ENCODE data around the gene AKR7A2.

DNA sequence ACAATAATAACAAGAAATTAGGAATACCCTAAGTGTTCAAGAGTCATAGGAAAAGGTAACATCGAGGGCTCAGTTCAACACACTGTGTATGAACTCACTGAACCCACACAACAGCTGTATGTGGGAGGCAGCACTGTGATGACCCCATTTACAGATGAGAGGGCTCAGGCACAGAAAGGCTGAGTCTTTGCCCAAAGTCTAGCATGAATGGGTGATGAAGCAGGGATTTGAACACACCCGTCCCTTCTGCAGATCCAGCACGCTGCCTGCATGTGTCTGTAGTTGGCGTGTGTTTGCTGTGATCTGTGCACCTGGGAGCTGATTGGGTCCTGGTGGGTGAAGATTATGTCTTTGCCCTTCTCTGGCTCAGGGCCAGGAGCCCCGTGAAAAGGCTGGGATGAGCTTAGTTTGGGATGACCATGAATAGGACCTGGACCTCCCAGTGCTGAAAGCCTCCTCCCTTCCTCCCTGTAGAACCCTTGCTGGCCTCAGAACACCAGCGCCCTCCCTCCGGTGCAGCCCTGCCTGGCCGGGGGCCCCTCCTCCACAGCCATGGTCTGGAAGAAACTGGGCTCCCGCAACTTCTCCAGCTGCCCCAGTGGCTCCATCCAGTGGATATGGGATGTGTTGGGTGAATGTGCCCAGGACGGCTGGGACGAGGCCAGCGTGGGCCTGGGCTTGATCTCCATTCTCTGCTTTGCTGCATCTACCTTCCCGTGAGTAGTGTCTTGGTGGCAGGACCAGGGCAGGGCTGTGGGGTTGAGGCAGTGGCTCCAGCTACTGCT lies 5.4 kb upstream of the AKR7A2 start:
- TF ChIP-seq, protein P1, sequence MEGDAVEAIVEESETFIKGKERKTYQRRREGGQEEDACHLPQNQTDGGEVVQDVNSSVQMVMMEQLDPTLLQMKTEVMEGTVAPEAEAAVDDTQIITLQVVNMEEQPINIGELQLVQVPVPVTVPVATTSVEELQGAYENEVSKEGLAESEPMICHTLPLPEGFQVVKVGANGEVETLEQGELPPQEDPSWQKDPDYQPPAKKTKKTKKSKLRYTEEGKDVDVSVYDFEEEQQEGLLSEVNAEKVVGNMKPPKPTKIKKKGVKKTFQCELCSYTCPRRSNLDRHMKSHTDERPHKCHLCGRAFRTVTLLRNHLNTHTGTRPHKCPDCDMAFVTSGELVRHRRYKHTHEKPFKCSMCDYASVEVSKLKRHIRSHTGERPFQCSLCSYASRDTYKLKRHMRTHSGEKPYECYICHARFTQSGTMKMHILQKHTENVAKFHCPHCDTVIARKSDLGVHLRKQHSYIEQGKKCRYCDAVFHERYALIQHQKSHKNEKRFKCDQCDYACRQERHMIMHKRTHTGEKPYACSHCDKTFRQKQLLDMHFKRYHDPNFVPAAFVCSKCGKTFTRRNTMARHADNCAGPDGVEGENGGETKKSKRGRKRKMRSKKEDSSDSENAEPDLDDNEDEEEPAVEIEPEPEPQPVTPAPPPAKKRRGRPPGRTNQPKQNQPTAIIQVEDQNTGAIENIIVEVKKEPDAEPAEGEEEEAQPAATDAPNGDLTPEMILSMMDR (optimal IDR thresholded peaks at IDR 0.05 in 1 of 3, IDR thresholded peaks at IDR 0.05 in 1 of 3, conservative IDR thresholded peaks at IDR 0.05 in 1 of 3; ENCODE audit: extremely low read depth in 1 of 3, insufficient read depth in 2 of 3, low read length in 3 of 3): no peak
- TF ChIP-seq EZH2 (IDR thresholded peaks at IDR 0.05; ENCODE audit: low read length): no peak
